ENCODE data around the gene CHKA. TPM values are rescaled to one million over a fixed set of nuclear protein-coding genes. Genes with fewer than 3 reads are reported as not detected.

CHKA gene
- 92.5 and 94.4 TPM in 2 replicates for total RNA-seq (2014; rRNA removed; shearing (Covaris generic))
- 37.1 and 40.1 TPM in 2 replicates for polyA plus RNA-seq (2016; fragmentation: Nextera tagmentation; extraction: Ambion mirVana)
- long read RNA-seq, transcript CHKA-202 (11 exons, 1,755 nt): minor isoform, 8 of 37 reads
- long read RNA-seq, transcript CHKA-201 (12 exons, 2,530 nt): major isoform, 12 of 37 reads
- long read RNA-seq, partial matches to known transcripts: 7 of 37 reads
- long read RNA-seq, other reads (novel, unspliced or antisense): 10 of 37 reads

DNA sequence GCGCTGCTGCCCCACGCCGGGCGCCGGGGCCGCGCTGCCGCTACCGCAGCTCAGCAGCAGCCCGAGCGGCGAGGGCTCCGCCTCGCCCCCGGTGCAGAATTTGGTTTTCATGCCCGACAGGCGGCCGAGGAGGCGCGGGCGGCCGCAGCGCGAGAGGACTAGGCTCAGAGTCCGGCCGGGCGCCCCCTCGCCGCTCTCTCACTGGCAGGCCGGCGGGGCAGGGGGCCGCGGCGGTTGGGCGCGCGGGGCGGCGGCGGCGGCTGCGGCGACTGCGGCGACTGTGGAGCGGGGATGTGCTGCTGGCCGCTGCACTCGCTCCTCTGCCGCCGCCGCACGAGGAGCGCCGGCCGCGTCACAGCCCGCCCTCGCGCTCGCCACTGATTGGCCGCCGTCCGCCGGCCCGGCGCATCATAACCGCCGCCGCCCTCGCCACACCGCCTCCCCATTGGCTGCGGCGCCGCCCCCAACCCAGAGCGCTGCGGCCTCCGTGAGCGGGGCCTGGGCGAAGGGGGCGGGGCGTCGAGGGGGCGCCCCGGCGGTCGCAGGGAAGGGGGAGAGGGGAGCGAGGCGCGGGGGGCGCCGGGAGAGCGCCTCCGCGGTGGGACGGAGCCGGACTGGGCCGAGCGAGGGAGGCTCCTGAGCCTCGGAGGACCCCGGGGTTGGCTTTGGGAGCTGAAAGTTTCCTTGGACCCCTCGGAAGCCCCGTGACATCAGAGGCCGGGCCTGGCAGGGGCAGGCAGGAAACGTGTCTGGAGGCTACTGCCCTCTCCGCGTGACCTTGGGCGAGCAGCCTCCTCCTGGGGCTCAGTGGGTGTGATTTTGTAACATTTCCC lies at the start of gene CHKA:
CHKA (minus strand) TSS at position 322 of the 833 bp plus-strand sequence; CDS start at position 111, 211 bp downstream.
- Histone ChIP-seq H3K27ac (ENCODE audit: low read depth) (peak within 1 kb of the TSS; percentile 98), H3K4me2 (peak within 1 kb of the TSS; percentile 85), H3K4me1 (ENCODE audit: insufficient read depth) (peaks cover 71% of the 10 kb centered on the region), H3K36me3 (ENCODE audit: insufficient read depth) (peaks cover 6% of the 10 kb centered on the region; the same call in 1 of the 2 replicates), H4K20me1 (replicated peaks; ENCODE audit: insufficient read depth) (peaks cover 39% of the 10 kb centered on the region), H3K79me2 (replicated peaks; ENCODE audit: insufficient read depth) (peaks cover 47% of the 10 kb centered on the region), H2AFZ (no peak within 1 kb of the TSS), H3F3A (replicated peaks; ENCODE audit: low read depth) (peaks cover 16% of the 10 kb centered on the region), H3K27me3 (ENCODE audit: insufficient read depth) (no peaks in the 10 kb centered on the region), H3K4me3 (peak within 1 kb of the TSS; percentile 99), H3K9me2 (ENCODE audit: insufficient read depth) (no peaks in the 10 kb centered on the region)
- peaks cover 66% of the 10 kb centered on the region for H3K4me1 Mint-ChIP-seq
- DNase-seq (ENCODE audit: low spot score): peak; percentile 97
- ATAC-seq: peak; percentile 79
- H3K27me3 Mint-ChIP-seq (ENCODE audit: insufficient read depth, low read depth, poor library complexity): peaks cover 16% of the 10 kb centered on the region
- no peak for TF ChIP-seq STAT1 (IDR thresholded peaks at IDR 0.05; ENCODE audit: unreplicated experiment)
- TF ChIP-seq POLR2AphosphoS5 (IDR thresholded peaks at IDR 0.05; ENCODE audit: low read depth): peak; percentile 23; the same call in 1 of the 2 replicates
- TF ChIP-seq CREB1 (CRISPR knock-in tag; IDR thresholded peaks at IDR 0.05; ENCODE audit: low read depth): peak; percentile 89
- H3K36me3 Mint-ChIP-seq (ENCODE audit: low read depth): peaks cover 29% of the 10 kb centered on the region
- peak within 1 kb of the TSS; percentile 96 for H3K4me3 Mint-ChIP-seq
- no peaks in the 10 kb centered on the region; the same call in 2 of the 3 replicates for H3K9me3 Mint-ChIP-seq
- peak within 1 kb of the TSS; percentile 98 for H3K27ac Mint-ChIP-seq

- Histone ChIP-seq H3F3A (replicated peaks; ENCODE audit: low read depth) (0 out of 2 replicates have a peak, but pooled peaks cover 4% of the 10 kb centered on the region), H2AFZ (no peak overlapping the region), H3K27ac (ENCODE audit: low read depth) (no peak overlapping the region), H3K79me2 (replicated peaks; ENCODE audit: insufficient read depth) (no peaks in the 10 kb centered on the region), H3K4me3 (no peak overlapping the region), H3K9me2 (ENCODE audit: insufficient read depth) (no peaks in the 10 kb centered on the region), H3K27me3 (ENCODE audit: insufficient read depth) (no peaks in the 10 kb centered on the region), H3K4me1 (ENCODE audit: insufficient read depth) (no peaks in the 10 kb centered on the region), H3K36me3 (ENCODE audit: insufficient read depth) (peaks cover 49% of the 10 kb centered on the region), H3K4me2 (no peak overlapping the region), H4K20me1 (replicated peaks; ENCODE audit: insufficient read depth) (no peaks in the 10 kb centered on the region)
- ATAC-seq: no peak
- no peaks in the 10 kb centered on the region for H3K4me1 Mint-ChIP-seq
- no peak for DNase-seq (ENCODE audit: low spot score)
- H3K36me3 Mint-ChIP-seq (ENCODE audit: low read depth): peaks cover 59% of the 10 kb centered on the region
- H3K9me3 Mint-ChIP-seq: no peaks in the 10 kb centered on the region
- H3K4me3 Mint-ChIP-seq: no peak overlapping the region
- H3K27ac Mint-ChIP-seq: no peak overlapping the region
- H3K27me3 Mint-ChIP-seq (ENCODE audit: insufficient read depth, low read depth, poor library complexity): no peaks in the 10 kb centered on the region
- TF ChIP-seq POLR2AphosphoS5 (IDR thresholded peaks at IDR 0.05; ENCODE audit: low read depth): no peak
- TF ChIP-seq ZNF114 (CRISPR knock-in tag; IDR thresholded peaks at IDR 0.05): no peak
- TF ChIP-seq JUNB (IDR thresholded peaks at IDR 0.05; ENCODE audit: unreplicated experiment): no peak
- no peak for TF ChIP-seq CREB1 (CRISPR knock-in tag; IDR thresholded peaks at IDR 0.05; ENCODE audit: low read depth)
- no peak for TF ChIP-seq EZH2phosphoT487 (IDR thresholded peaks at IDR 0.05; ENCODE audit: unreplicated experiment)
- TF ChIP-seq, protein P1, sequence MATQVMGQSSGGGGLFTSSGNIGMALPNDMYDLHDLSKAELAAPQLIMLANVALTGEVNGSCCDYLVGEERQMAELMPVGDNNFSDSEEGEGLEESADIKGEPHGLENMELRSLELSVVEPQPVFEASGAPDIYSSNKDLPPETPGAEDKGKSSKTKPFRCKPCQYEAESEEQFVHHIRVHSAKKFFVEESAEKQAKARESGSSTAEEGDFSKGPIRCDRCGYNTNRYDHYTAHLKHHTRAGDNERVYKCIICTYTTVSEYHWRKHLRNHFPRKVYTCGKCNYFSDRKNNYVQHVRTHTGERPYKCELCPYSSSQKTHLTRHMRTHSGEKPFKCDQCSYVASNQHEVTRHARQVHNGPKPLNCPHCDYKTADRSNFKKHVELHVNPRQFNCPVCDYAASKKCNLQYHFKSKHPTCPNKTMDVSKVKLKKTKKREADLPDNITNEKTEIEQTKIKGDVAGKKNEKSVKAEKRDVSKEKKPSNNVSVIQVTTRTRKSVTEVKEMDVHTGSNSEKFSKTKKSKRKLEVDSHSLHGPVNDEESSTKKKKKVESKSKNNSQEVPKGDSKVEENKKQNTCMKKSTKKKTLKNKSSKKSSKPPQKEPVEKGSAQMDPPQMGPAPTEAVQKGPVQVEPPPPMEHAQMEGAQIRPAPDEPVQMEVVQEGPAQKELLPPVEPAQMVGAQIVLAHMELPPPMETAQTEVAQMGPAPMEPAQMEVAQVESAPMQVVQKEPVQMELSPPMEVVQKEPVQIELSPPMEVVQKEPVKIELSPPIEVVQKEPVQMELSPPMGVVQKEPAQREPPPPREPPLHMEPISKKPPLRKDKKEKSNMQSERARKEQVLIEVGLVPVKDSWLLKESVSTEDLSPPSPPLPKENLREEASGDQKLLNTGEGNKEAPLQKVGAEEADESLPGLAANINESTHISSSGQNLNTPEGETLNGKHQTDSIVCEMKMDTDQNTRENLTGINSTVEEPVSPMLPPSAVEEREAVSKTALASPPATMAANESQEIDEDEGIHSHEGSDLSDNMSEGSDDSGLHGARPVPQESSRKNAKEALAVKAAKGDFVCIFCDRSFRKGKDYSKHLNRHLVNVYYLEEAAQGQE (IDR thresholded peaks at IDR 0.05; ENCODE audit: unreplicated experiment): no peak
- no peak for TF ChIP-seq NANOG (IDR thresholded peaks at IDR 0.05; ENCODE audit: borderline replicate concordance)
- no peak for TF ChIP-seq EZH2 (IDR thresholded peaks at IDR 0.05; ENCODE audit: low read depth, unreplicated experiment)
- no peak for TF ChIP-seq STAT1 (IDR thresholded peaks at IDR 0.05; ENCODE audit: unreplicated experiment)
- TF ChIP-seq, protein P2, sequence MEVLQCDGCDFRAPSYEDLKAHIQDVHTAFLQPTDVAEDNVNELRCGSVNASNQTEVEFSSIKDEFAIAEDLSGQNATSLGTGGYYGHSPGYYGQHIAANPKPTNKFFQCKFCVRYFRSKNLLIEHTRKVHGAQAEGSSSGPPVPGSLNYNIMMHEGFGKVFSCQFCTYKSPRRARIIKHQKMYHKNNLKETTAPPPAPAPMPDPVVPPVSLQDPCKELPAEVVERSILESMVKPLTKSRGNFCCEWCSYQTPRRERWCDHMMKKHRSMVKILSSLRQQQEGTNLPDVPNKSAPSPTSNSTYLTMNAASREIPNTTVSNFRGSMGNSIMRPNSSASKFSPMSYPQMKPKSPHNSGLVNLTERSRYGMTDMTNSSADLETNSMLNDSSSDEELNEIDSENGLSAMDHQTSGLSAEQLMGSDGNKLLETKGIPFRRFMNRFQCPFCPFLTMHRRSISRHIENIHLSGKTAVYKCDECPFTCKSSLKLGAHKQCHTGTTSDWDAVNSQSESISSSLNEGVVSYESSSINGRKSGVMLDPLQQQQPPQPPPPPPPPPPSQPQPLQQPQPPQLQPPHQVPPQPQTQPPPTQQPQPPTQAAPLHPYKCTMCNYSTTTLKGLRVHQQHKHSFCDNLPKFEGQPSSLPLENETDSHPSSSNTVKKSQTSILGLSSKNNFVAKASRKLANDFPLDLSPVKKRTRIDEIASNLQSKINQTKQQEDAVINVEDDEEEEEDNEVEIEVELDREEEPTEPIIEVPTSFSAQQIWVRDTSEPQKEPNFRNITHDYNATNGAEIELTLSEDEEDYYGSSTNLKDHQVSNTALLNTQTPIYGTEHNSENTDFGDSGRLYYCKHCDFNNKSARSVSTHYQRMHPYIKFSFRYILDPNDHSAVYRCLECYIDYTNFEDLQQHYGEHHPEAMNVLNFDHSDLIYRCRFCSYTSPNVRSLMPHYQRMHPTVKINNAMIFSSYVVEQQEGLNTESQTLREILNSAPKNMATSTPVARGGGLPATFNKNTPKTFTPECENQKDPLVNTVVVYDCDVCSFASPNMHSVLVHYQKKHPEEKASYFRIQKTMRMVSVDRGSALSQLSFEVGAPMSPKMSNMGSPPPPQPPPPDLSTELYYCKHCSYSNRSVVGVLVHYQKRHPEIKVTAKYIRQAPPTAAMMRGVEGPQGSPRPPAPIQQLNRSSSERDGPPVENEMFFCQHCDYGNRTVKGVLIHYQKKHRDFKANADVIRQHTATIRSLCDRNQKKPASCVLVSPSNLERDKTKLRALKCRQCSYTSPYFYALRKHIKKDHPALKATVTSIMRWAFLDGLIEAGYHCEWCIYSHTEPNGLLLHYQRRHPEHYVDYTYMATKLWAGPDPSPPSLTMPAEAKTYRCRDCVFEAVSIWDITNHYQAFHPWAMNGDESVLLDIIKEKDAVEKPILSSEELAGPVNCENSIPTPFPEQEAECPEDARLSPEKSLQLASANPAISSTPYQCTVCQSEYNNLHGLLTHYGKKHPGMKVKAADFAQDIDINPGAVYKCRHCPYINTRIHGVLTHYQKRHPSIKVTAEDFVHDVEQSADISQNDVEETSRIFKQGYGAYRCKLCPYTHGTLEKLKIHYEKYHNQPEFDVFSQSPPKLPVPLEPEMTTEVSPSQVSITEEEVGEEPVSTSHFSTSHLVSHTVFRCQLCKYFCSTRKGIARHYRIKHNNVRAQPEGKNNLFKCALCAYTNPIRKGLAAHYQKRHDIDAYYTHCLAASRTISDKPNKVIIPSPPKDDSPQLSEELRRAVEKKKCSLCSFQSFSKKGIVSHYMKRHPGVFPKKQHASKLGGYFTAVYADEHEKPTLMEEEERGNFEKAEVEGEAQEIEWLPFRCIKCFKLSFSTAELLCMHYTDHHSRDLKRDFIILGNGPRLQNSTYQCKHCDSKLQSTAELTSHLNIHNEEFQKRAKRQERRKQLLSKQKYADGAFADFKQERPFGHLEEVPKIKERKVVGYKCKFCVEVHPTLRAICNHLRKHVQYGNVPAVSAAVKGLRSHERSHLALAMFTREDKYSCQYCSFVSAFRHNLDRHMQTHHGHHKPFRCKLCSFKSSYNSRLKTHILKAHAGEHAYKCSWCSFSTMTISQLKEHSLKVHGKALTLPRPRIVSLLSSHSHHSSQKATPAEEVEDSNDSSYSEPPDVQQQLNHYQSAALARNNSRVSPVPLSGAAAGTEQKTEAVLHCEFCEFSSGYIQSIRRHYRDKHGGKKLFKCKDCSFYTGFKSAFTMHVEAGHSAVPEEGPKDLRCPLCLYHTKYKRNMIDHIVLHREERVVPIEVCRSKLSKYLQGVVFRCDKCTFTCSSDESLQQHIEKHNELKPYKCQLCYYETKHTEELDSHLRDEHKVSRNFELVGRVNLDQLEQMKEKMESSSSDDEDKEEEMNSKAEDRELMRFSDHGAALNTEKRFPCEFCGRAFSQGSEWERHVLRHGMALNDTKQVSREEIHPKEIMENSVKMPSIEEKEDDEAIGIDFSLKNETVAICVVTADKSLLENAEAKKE (CRISPR knock-in tag; IDR thresholded peaks at IDR 0.05): no peak
These were observed 48.3 kb upstream of the CHKA start for GRCh38 chr11:68169442-68169841.
